Endodermal cell (in vitro differentiated cells): ENCODE results near the gene OAS2. TPM values are rescaled to one million over a fixed set of nuclear protein-coding genes. Genes with fewer than 3 reads are reported as not detected.

Experiments
- DNase-seq: peaks from one replicate; pipeline ENCODE4 v3.0.0-alpha.2; 2017
- H3K27ac ChIP-seq: 2 replicates; pipeline ENCODE4 v1.5.1; 2013; ENCODE audit warnings: mild to moderate bottlenecking, low read depth, low read length, moderate library complexity
- H3K27me3 ChIP-seq: 2 replicates; pipeline ENCODE4 v1.6.1; 2013; ENCODE audit warnings: mild to moderate bottlenecking, low read length, moderate library complexity; ENCODE audit not compliant: insufficient read depth, control insufficient read depth, poor library complexity, severe bottlenecking
- H3K36me3 ChIP-seq: 2 replicates; pipeline ENCODE4 v1.7.0; 2013; ENCODE audit warnings: mild to moderate bottlenecking, low read length, moderate library complexity; ENCODE audit not compliant: control insufficient read depth, insufficient read depth
- H3K4me1 ChIP-seq: one replicate; pipeline ENCODE4 v1.7.0; 2013; ENCODE audit warnings: low read length; ENCODE audit not compliant: control insufficient read depth, insufficient read depth
- H3K4me3 ChIP-seq: 2 replicates; pipeline ENCODE4 v1.5.1; 2013; ENCODE audit warnings: mild to moderate bottlenecking, low read length, moderate library complexity
- H3K9ac ChIP-seq: 2 replicates; pipeline ENCODE4 v1.6.1; 2013; ENCODE audit warnings: mild to moderate bottlenecking, low read length, moderate library complexity; ENCODE audit not compliant: poor library complexity, severe bottlenecking; ENCODE audit errors: extremely low read depth
- H3K9me3 ChIP-seq: 2 replicates; pipeline ENCODE4 v1.6.1; 2013; ENCODE audit warnings: mild to moderate bottlenecking, low read length, moderate library complexity; ENCODE audit not compliant: control insufficient read depth
- H3K27ac Mint-ChIP-seq: 2 replicates; pipeline ENCODE4 v1.8.0; 2020; ENCODE audit warnings: mixed read lengths
- H3K27me3 Mint-ChIP-seq: 2 replicates; pipeline ENCODE4 v1.8.0; 2021; ENCODE audit warnings: mild to moderate bottlenecking, mixed read lengths; ENCODE audit not compliant: insufficient read depth
- H3K36me3 Mint-ChIP-seq: 2 replicates; pipeline ENCODE4 v1.8.0; 2020; ENCODE audit warnings: low read depth, mixed read lengths
- H3K4me1 Mint-ChIP-seq: 2 replicates; pipeline ENCODE4 v1.8.0; 2020; ENCODE audit warnings: mixed read lengths
- H3K4me3 Mint-ChIP-seq: 2 replicates; pipeline ENCODE4 v1.8.0; 2020; ENCODE audit warnings: mild to moderate bottlenecking, moderate library complexity, mixed read lengths
- H3K9me3 Mint-ChIP-seq: 2 replicates; pipeline ENCODE4 v1.8.0; 2020; ENCODE audit warnings: mild to moderate bottlenecking, mixed read lengths
- CTCF ChIP-seq: fragments of 200-600 bp; sonication (generic); conservative IDR thresholded peaks from 2 replicates; pipeline ENCODE4 v1.5.0; 2021; ENCODE audit warnings: antibody characterized with exemption, mild to moderate bottlenecking
- WGBS, 2 experiments: methylation state at CpG; one replicate each; pipeline versions ENCODE4 v1.1.5 to v1.1.7; 2013; ENCODE audit warnings: missing lambda C conversion rate in 2 of 2, mixed read lengths in 1 of 2; ENCODE audit not compliant: insufficient coverage in 1 of 2, insufficient read length in 1 of 2; 5-methylcytosine and 5-hydroxymethylcytosine counted together
- total RNA-seq, 2 donors: library from RNA; stranded (reverse); fragmentation: NEBNext Ultra II Directional in 1 of 2; extraction: Animal tissue kit (Norgen Biotek cat#: 25700) in 1 of 2; gene quantifications; 2 replicates in 1 of 2; 3 replicates in 1 of 2; pipeline ENCODE4 v1.2.1, GENCODE V29; 2021

The OAS2 gene
- total RNA-seq, 2 donors from 2014 or later = not detected

- no peaks in the 10 kb centered on the region for H3K9me3 ChIP-seq
- H3K36me3 ChIP-seq = no peaks in the 10 kb centered on the region
- no peaks in the 10 kb centered on the region for H3K4me1 Mint-ChIP-seq
- no peaks in the 10 kb centered on the region for H3K9me3 Mint-ChIP-seq
- peak overlapping the region; percentile 50 for H3K4me3 Mint-ChIP-seq
- H3K4me3 ChIP-seq = peak overlapping the region; percentile 65
- H3K27ac ChIP-seq = no peak overlapping the region
- no peak overlapping the region for H3K9ac ChIP-seq
- H3K27me3 Mint-ChIP-seq = peaks cover 59% of the 10 kb centered on the region
- no peak for DNase-seq
- H3K27me3 ChIP-seq = peaks cover 62% of the 10 kb centered on the region
- no peaks in the 10 kb centered on the region for H3K36me3 Mint-ChIP-seq
- no peaks in the 10 kb centered on the region for H3K4me1 ChIP-seq
- TF ChIP-seq CTCF = no peak
- no peak overlapping the region for H3K27ac Mint-ChIP-seq
- 27 to 34% methylated on average over 2 to 8 of the region's 8 CpGs for WGBS, 2 experiments
These were observed 78.0 kb downstream of the OAS2 start for GRCh38 chr12:113056381-113056630.

- 3 to 6% methylated on average over 5 to 93 of the region's 94 CpGs for WGBS, 2 experiments
- H3K4me3 Mint-ChIP-seq = peak within 1 kb of the TSS; percentile 50
- no peak within 1 kb of the TSS for H3K9ac ChIP-seq
These were observed 78.5 kb downstream of the OAS2 start, which contains the start of gene DTX1 for GRCh38 chr12:113056631-113057488. TSS of gene DTX1 (plus strand) at chr12:113056730. CDS start at chr12:113058193, 1,463 bp downstream.

More at GRCh38 chr12:113056631-113057488, 78.5 kb downstream of the OAS2 start, which contains the start of gene DTX1:
- Histone ChIP-seq H3K27ac (peak within 1 kb of the TSS; percentile 17), H3K4me1 (no peaks in the 10 kb centered on the region), H3K9me3 (no peaks in the 10 kb centered on the region), H3K27me3 (peaks cover 62% of the 10 kb centered on the region), H3K4me3 (peak within 1 kb of the TSS; percentile 65), H3K36me3 (no peaks in the 10 kb centered on the region)
- DNase-seq = no peak
- no peak within 1 kb of the TSS for H3K27ac Mint-ChIP-seq
- TF ChIP-seq CTCF = no peak
- H3K9me3 Mint-ChIP-seq = no peaks in the 10 kb centered on the region
- peaks cover 53% of the 10 kb centered on the region for H3K27me3 Mint-ChIP-seq
- H3K36me3 Mint-ChIP-seq = no peaks in the 10 kb centered on the region
- H3K4me1 Mint-ChIP-seq = no peaks in the 10 kb centered on the region
